Peyer's patch (tissue), 4 donors: Measurements from ENCODE around the gene MSANTD3.

Experiments
- CTCF ChIP-seq, 6 experiments: fragments of 450-650 bp in 4 of 6; fragments of 200-600 bp in 2 of 6; sonication (generic) in 1 of 6; IDR thresholded peaks; one replicate each; pipeline ENCODE4 v1.5.1; 2017 to 2019; ENCODE audit warnings: antibody characterized with exemption in 6 of 6, mild to moderate bottlenecking in 3 of 6, moderate library complexity in 1 of 6
- POLR2A ChIP-seq, 2 donors: fragments of 450-650 bp; IDR thresholded peaks; one replicate each; pipeline ENCODE4 v1.5.1; 2017; ENCODE audit warnings: antibody characterized with exemption in 2 of 2, mild to moderate bottlenecking in 2 of 2, moderate library complexity in 2 of 2

DNA sequence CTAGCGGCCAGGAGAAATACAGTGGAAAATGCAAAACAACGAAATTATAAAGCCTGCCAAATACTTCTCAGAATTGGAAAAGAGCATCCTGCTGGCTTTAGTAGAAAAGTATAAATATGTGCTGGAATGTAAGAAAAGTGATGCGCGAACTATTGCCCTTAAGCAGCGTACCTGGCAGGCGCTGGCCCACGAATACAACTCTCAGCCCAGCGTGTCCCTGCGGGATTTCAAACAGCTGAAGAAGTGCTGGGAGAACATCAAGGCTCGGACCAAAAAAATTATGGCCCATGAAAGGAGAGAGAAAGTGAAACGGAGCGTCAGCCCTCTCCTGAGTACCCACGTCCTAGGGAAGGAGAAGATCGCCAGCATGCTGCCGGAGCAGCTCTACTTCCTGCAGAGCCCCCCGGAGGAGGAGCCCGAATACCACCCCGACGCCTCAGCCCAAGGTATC is 15.0 kb downstream of the MSANTD3 start:
- TF ChIP-seq CTCF (IDR thresholded peaks at IDR 0.05) (no peak), POLR2A (IDR thresholded peaks at IDR 0.05) (no peak)
